CD14-positive monocyte (primary cell): ENCODE data around the gene CACNA1S. TPM values are rescaled to one million over a fixed set of nuclear protein-coding genes. Genes with fewer than 3 reads are reported as not detected.

Experiments used
- DNase-seq, 3 donors: peaks; one replicate each; pipeline ENCODE4 v3.0.0-alpha.2; 2011 to 2022
- H2AFZ ChIP-seq: 2 replicates; pipeline ENCODE4 v1.6.0; 2012; ENCODE audit warnings: mild to moderate bottlenecking, low read depth, low read length, inconsistent platforms; ENCODE audit not compliant: insufficient read depth, poor library complexity, severe bottlenecking
- H3K27ac ChIP-seq, 2 donors: 1 replicate in 1 of 2; 2 replicates in 1 of 2; pipeline ENCODE4 v1.5.1; 2012 to 2013; ENCODE audit warnings: low read length in 2 of 2, control low read depth in 1 of 2, inconsistent platforms in 1 of 2, low read depth in 1 of 2, mild to moderate bottlenecking in 1 of 2
- H3K27me3 ChIP-seq, 2 donors: one replicate each; pipeline versions ENCODE4 v1.6.0 to v1.6.1; 2011 to 2013; ENCODE audit warnings: low read length in 2 of 2; ENCODE audit not compliant: control insufficient read depth in 2 of 2, insufficient read depth in 2 of 2
- H3K36me3 ChIP-seq, 2 donors: replicated peaks in 1 of 2; 1 replicate in 1 of 2; 2 replicates in 1 of 2; pipeline versions ENCODE4 v1.5.1 to v1.6.1; 2012 to 2013; ENCODE audit warnings: low read length in 2 of 2, control low read depth in 1 of 2, inconsistent platforms in 1 of 2, mild to moderate bottlenecking in 1 of 2; ENCODE audit not compliant: insufficient read depth in 2 of 2, control insufficient read depth in 1 of 2
- H3K4me1 ChIP-seq, 2 donors: 1 replicate in 1 of 2; 2 replicates in 1 of 2; pipeline versions ENCODE4 v1.5.1 to v1.6.1; 2012 to 2013; ENCODE audit warnings: low read length in 2 of 2, control low read depth in 1 of 2, inconsistent platforms in 1 of 2, mild to moderate bottlenecking in 1 of 2, moderate library complexity in 1 of 2; ENCODE audit not compliant: insufficient read depth in 2 of 2, control insufficient read depth in 1 of 2
- H3K4me2 ChIP-seq: replicated peaks from 2 replicates; pipeline ENCODE3; 2012; ENCODE audit warnings: low read length, moderate library complexity, mild to moderate bottlenecking; ENCODE audit not compliant: poor library complexity, severe bottlenecking; ENCODE audit errors: extremely low read depth
- H3K4me3 ChIP-seq, 3 experiments: fragments of 200-600 bp in 1 of 3; sonication (generic) in 1 of 3; replicated peaks in 1 of 3; 1 replicate in 2 of 3; 2 replicates in 1 of 3; pipeline ENCODE4 v1.5.1; 2011 to 2013; ENCODE audit warnings: low read length in 3 of 3, mild to moderate bottlenecking in 3 of 3, control low read depth in 2 of 3, low read depth in 2 of 3, inconsistent platforms in 1 of 3, moderate library complexity in 1 of 3
- H3K79me2 ChIP-seq: 2 replicates; pipeline ENCODE4 v1.6.0; 2012; ENCODE audit warnings: mild to moderate bottlenecking, control low read depth, inconsistent platforms, low read length, moderate library complexity; ENCODE audit not compliant: insufficient read depth
- H3K9ac ChIP-seq: 2 replicates; pipeline ENCODE4 v1.6.0; 2017; ENCODE audit warnings: low read length, mild to moderate bottlenecking; ENCODE audit not compliant: insufficient read depth, poor library complexity, severe bottlenecking
- H3K9me3 ChIP-seq, 2 donors: replicated peaks in 1 of 2; 1 replicate in 1 of 2; 2 replicates in 1 of 2; pipeline versions ENCODE4 v1.5.1 to v1.6.1; 2012 to 2013; ENCODE audit warnings: low read length in 2 of 2, control low read depth in 1 of 2; ENCODE audit not compliant: control insufficient read depth in 1 of 2, insufficient read depth in 1 of 2
- H4K20me1 ChIP-seq: 2 replicates; pipeline ENCODE4 v1.6.0; 2012; ENCODE audit warnings: mild to moderate bottlenecking, low read length, control low read depth, moderate library complexity; ENCODE audit not compliant: insufficient read depth
- H3K27ac Mint-ChIP-seq, 7 donors: one replicate each; pipeline ENCODE4 v1.8.0; 2020; ENCODE audit warnings: mild to moderate bottlenecking in 7 of 7, mixed read lengths in 7 of 7, moderate library complexity in 6 of 7, inconsistent platforms in 2 of 7
- H3K27me3 Mint-ChIP-seq, 3 donors: one replicate each; pipeline ENCODE4 v1.8.0; 2021 to 2022; ENCODE audit warnings: low read depth in 3 of 3, mild to moderate bottlenecking in 3 of 3, mixed read lengths in 3 of 3, moderate library complexity in 3 of 3, inconsistent platforms in 1 of 3
- H3K36me3 Mint-ChIP-seq, 2 donors: one replicate each; pipeline ENCODE4 v1.8.0; 2020; ENCODE audit warnings: mixed read lengths in 2 of 2, inconsistent platforms in 1 of 2, mild to moderate bottlenecking in 1 of 2
- H3K4me1 Mint-ChIP-seq: one replicate; pipeline ENCODE4 v1.8.0; 2020; ENCODE audit warnings: mild to moderate bottlenecking, mixed read lengths
- H3K4me3 Mint-ChIP-seq, 2 donors: one replicate each; pipeline ENCODE4 v1.8.0; 2020; ENCODE audit warnings: mild to moderate bottlenecking in 2 of 2, mixed read lengths in 2 of 2, moderate library complexity in 1 of 2
- H3K9me3 Mint-ChIP-seq, 7 donors: one replicate each; pipeline ENCODE4 v1.8.0; 2020 to 2022; ENCODE audit warnings: mixed read lengths in 7 of 7, mild to moderate bottlenecking in 6 of 7, moderate library complexity in 6 of 7, inconsistent platforms in 2 of 7
- WGBS: methylation state at CpG from one replicate; pipeline ENCODE4 v1.1.5; 2013; ENCODE audit warnings: missing lambda C conversion rate; ENCODE audit not compliant: insufficient coverage; 5-methylcytosine and 5-hydroxymethylcytosine counted together
- intact Hi-C, 2 donors: fragments of 100-400 bp; cut with micrococcal nuclease; formaldehyde crosslinking; loops; one replicate each; pipeline versions ENCODE4 v1.15.0 to v1.15.1; 2023
- polyA plus RNA-seq, 3 donors: library from polyadenylated mRNA; depleted of rRNA in 1 of 3; unstranded in 2 of 3; stranded (reverse) in 1 of 3; fragments of 300-500 nt in 2 of 3; fragments of >200 nt in 1 of 3; fragmentation: Illumina TruSeq in 2 of 3; gene quantifications; 1 replicate in 2 of 3; 2 replicates in 1 of 3; pipeline ENCODE4 v1.2.3, GENCODE V29; 2012 to 2021
- TF ChIP-seq, protein P1 (sequence below): fragments of 200-600 bp; IDR thresholded peaks from one replicate; pipeline ENCODE4 v1.8.0; 2022; ENCODE audit warnings: antibody characterized with exemption, mild to moderate bottlenecking

The CACNA1S gene
- polyA plus RNA-seq, 3 donors = not detected

DNA sequence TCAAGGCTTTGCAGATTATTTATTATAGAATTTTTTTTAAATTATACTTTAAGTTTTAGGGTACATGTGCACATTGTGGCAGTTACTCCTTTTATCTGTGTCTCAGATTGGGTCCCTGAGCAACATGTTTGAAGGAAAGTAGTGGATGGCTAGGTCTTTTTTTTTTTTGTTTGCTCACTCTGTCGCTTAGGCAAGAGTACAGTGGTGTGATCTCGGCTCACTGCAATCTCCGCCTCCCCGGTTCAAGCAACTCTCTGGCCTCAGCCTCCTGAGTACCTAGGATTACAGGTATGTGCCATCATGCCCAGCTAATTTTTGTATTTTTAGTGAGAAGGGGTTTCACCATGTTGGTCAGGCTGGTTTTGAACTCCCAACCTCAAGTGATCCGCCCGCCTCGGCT lies 49.1 kb downstream of the CACNA1S start:
- WGBS = 100% methylated on average over 3 of the region's 7 CpGs
- no peaks in the 10 kb centered on the region for H3K9me3 Mint-ChIP-seq

DNA sequence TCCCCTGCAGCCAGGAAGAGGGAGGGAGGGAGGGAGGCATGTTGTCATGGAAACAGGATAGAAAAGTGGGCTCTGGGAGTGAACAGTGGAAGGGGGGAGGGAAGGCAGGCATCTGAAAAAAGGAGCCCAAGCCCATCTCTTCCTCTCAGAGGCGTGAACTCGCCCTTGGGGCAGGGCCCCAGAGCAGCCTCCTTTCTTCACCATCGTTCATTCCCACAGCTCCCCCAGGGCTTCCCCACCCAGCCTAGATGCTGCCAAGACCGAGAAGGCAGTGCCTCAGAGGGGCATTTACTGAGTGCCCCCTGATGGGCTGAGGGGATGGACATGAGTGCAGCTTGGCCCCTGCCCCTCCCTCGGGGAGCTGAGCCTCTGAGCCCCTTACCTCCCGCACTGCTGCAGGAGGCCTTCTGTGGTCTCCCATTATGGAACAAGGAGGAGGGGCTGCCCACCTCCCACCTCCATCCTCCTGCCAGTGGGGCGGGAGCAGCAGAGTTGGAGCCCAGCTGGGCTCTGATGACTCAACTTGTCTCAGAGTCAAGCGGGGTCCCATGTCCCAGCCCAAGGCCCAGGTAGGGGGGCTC lies 49.6 kb downstream of the CACNA1S start:
- no peaks in the 10 kb centered on the region for H3K36me3 ChIP-seq
- no peaks in the 10 kb centered on the region for H4K20me1 ChIP-seq
- intact Hi-C loops = no loop called here
- no peak overlapping the region for H3K4me2 ChIP-seq
- 100% methylated on average over 4 of the region's 8 CpGs for WGBS
- H3K27me3 ChIP-seq = no peaks in the 10 kb centered on the region
- no peaks in the 10 kb centered on the region for H3K4me1 ChIP-seq
- TF ChIP-seq, protein P1, sequence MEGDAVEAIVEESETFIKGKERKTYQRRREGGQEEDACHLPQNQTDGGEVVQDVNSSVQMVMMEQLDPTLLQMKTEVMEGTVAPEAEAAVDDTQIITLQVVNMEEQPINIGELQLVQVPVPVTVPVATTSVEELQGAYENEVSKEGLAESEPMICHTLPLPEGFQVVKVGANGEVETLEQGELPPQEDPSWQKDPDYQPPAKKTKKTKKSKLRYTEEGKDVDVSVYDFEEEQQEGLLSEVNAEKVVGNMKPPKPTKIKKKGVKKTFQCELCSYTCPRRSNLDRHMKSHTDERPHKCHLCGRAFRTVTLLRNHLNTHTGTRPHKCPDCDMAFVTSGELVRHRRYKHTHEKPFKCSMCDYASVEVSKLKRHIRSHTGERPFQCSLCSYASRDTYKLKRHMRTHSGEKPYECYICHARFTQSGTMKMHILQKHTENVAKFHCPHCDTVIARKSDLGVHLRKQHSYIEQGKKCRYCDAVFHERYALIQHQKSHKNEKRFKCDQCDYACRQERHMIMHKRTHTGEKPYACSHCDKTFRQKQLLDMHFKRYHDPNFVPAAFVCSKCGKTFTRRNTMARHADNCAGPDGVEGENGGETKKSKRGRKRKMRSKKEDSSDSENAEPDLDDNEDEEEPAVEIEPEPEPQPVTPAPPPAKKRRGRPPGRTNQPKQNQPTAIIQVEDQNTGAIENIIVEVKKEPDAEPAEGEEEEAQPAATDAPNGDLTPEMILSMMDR = no peak
- no peaks in the 10 kb centered on the region for H3K9me3 Mint-ChIP-seq
- no peak overlapping the region for H3K9ac ChIP-seq
- H3K9me3 ChIP-seq = no peaks in the 10 kb centered on the region
- H3K27ac ChIP-seq = no peak overlapping the region
- no peaks in the 10 kb centered on the region for H3K36me3 Mint-ChIP-seq
- H3K4me1 Mint-ChIP-seq = no peaks in the 10 kb centered on the region
- H2AFZ ChIP-seq = no peak overlapping the region
- no peak overlapping the region for H3K4me3 Mint-ChIP-seq
- H3K27ac Mint-ChIP-seq = no peak overlapping the region
- H3K4me3 ChIP-seq = no peak overlapping the region
- no peak for DNase-seq
- H3K79me2 ChIP-seq = no peaks in the 10 kb centered on the region
- peaks cover 3 to 7% (median 6%) of the 10 kb centered on the region in 3 donors for H3K27me3 Mint-ChIP-seq

More for the DNA sequence above, 49.1 kb downstream of the CACNA1S start:
- no peaks in the 10 kb centered on the region for H3K79me2 ChIP-seq
- DNase-seq = no peak
- H4K20me1 ChIP-seq = no peaks in the 10 kb centered on the region
- TF ChIP-seq, protein P1 = no peak
- peaks cover 3 to 6% (median 5%) of the 10 kb centered on the region in 3 donors for H3K27me3 Mint-ChIP-seq
- H3K27me3 ChIP-seq = no peaks in the 10 kb centered on the region
- no peak overlapping the region for H3K27ac Mint-ChIP-seq
- no peaks in the 10 kb centered on the region for H3K36me3 ChIP-seq
- no peaks in the 10 kb centered on the region for H3K4me1 Mint-ChIP-seq
- H3K4me3 ChIP-seq = no peak overlapping the region
- H3K36me3 Mint-ChIP-seq = no peaks in the 10 kb centered on the region
- H2AFZ ChIP-seq = no peak overlapping the region
- no peaks in the 10 kb centered on the region for H3K4me1 ChIP-seq
- no peak overlapping the region for H3K9ac ChIP-seq
- no peaks in the 10 kb centered on the region for H3K9me3 ChIP-seq
- intact Hi-C loops = no loop called here
- H3K4me2 ChIP-seq = no peak overlapping the region
- H3K4me3 Mint-ChIP-seq = no peak overlapping the region
- H3K27ac ChIP-seq = no peak overlapping the region
